Endothelial cell of umbilical vein (primary cell): Measurements from ENCODE around the gene PRR5L. TPM values are rescaled to one million over a fixed set of nuclear protein-coding genes. Genes with fewer than 3 reads are reported as not detected.

ENCODE experiments used
- BruUV-seq: library from RNA; stranded (reverse); fragments of 400-500 nt; replicated peaks from 2 replicates; lab custom pipeline; 2021; lab: Mats Ljungman, UMichigan
- CTCF ChIA-PET: fragments of 300-600, 350-600 bp; sonication (Branson Sonifier 250); formaldehyde crosslinking; loops from one replicate; lab custom pipeline; 2021; ENCODE audit warnings: antibody characterized with exemption, inconsistent platforms; lab: Charles Lee
- POLR2A ChIA-PET: fragments of 300-600, 350-600 bp; sonication (Branson Sonifier 250); formaldehyde crosslinking; loops from one replicate; lab custom pipeline; 2021; ENCODE audit warnings: antibody characterized with exemption, inconsistent platforms; lab: Charles Lee
- DNase-seq: peaks from one replicate; pipeline ENCODE4 v3.0.0-alpha.2; 2011; ENCODE audit warnings: low read depth, low spot score
- FAIRE-seq: peaks from 2 replicates; lab custom pipeline; 2011; peaks lifted over from hg19 to GRCh38; lab: Jason Lieb, UNC
- H2AFZ ChIP-seq: 2 replicates; pipeline ENCODE4 v1.6.0; 2012; ENCODE audit warnings: low read depth, low read length, control low read depth, inconsistent platforms
- H3K27ac ChIP-seq: 2 replicates; pipeline ENCODE4 v1.5.1; 2011; ENCODE audit warnings: low read depth, mild to moderate bottlenecking, control low read depth, low read length, moderate library complexity; ENCODE audit not compliant: insufficient read depth
- H3K27me3 ChIP-seq, 2 experiments: 2 replicates each; pipeline versions ENCODE4 v1.6.0 to v1.6.1; 2011; ENCODE audit warnings: low read length in 2 of 2, mixed read lengths in 1 of 2; ENCODE audit not compliant: control insufficient read depth in 2 of 2, insufficient read depth in 2 of 2
- H3K36me3 ChIP-seq, 2 experiments: 2 replicates in 1 of 2; 3 replicates in 1 of 2; pipeline ENCODE4 v1.5.1; 2011; ENCODE audit warnings: low read length in 2 of 2, mild to moderate bottlenecking in 1 of 2, moderate library complexity in 1 of 2; ENCODE audit not compliant: control insufficient read depth in 2 of 2, insufficient read depth in 2 of 2; ENCODE audit errors: extremely low read depth in 1 of 2
- H3K4me1 ChIP-seq: 3 replicates; pipeline ENCODE4 v1.5.1; 2011; ENCODE audit warnings: mild to moderate bottlenecking, low read length; ENCODE audit not compliant: control insufficient read depth, insufficient read depth; ENCODE audit errors: extremely low read depth
- H3K4me2 ChIP-seq: 2 replicates; pipeline ENCODE4 v1.6.1; 2011; ENCODE audit warnings: low read length, control low read depth, mixed read lengths; ENCODE audit not compliant: insufficient read depth
- H3K4me3 ChIP-seq, 3 experiments: fragments of 200-600 bp in 1 of 3; sonication (generic), shearing (Covaris generic) in 1 of 3; replicated peaks in 1 of 3; 2 replicates each; pipeline ENCODE4 v1.5.1; 2011 to 2016; ENCODE audit warnings: control low read depth in 3 of 3, low read length in 3 of 3, mild to moderate bottlenecking in 2 of 3, inconsistent platforms in 1 of 3, low read depth in 1 of 3, moderate library complexity in 1 of 3; ENCODE audit not compliant: insufficient read depth in 1 of 3
- H3K79me2 ChIP-seq: 2 replicates; pipeline ENCODE4 v1.6.0; 2012; ENCODE audit warnings: low read length, inconsistent platforms; ENCODE audit not compliant: control insufficient read depth, insufficient read depth
- H3K9ac ChIP-seq: replicated peaks from 2 replicates; pipeline ENCODE3; 2011; ENCODE audit warnings: low read length, control low read depth; ENCODE audit not compliant: insufficient read depth; ENCODE audit errors: extremely low read depth
- H3K9me1 ChIP-seq: replicated peaks from 3 replicates; pipeline ENCODE4 v1.6.0; 2011; ENCODE audit warnings: mild to moderate bottlenecking, low read length; ENCODE audit not compliant: control insufficient read depth, insufficient read depth; ENCODE audit errors: extremely low read depth
- H3K9me3 ChIP-seq: replicated peaks from 2 replicates; pipeline ENCODE4 v1.5.1; 2012; ENCODE audit warnings: low read length, inconsistent platforms; ENCODE audit not compliant: control insufficient read depth, insufficient read depth
- H4K20me1 ChIP-seq: replicated peaks from 2 replicates; pipeline ENCODE3; 2011; ENCODE audit warnings: mild to moderate bottlenecking, low read length; ENCODE audit not compliant: control insufficient read depth, insufficient read depth; ENCODE audit errors: extremely low read depth
- CTCF ChIP-seq, 2 donors: IDR thresholded peaks; 1 replicate in 1 of 2; 2 replicates in 1 of 2; pipeline ENCODE4 v1.5.1; 2011; ENCODE audit warnings: low read length in 2 of 2, mild to moderate bottlenecking in 2 of 2, moderate library complexity in 2 of 2, control low read depth in 1 of 2, inconsistent platforms in 1 of 2, low read depth in 1 of 2; ENCODE audit not compliant: insufficient read depth in 1 of 2; ENCODE audit errors: extremely low read depth in 1 of 2
- FOS ChIP-seq: IDR thresholded peaks from 2 replicates; pipeline ENCODE4 v1.6.1; 2011; ENCODE audit warnings: mild to moderate bottlenecking, low read length, moderate library complexity, borderline replicate concordance; ENCODE audit not compliant: insufficient read depth
- GATA2 ChIP-seq: IDR thresholded peaks from 2 replicates; pipeline ENCODE4 v1.7.0; 2011; ENCODE audit warnings: low read depth, mild to moderate bottlenecking, moderate library complexity, mixed read lengths, low read length; ENCODE audit not compliant: insufficient read length, insufficient read depth
- JUN ChIP-seq: IDR thresholded peaks from 2 replicates; pipeline ENCODE4 v1.6.1; 2011; ENCODE audit warnings: borderline replicate concordance, low read depth; ENCODE audit not compliant: insufficient read length, insufficient read depth
- MYC ChIP-seq: IDR thresholded peaks from one replicate; pipeline ENCODE4 v1.6.1; 2011; ENCODE audit warnings: mild to moderate bottlenecking, low read depth, low read length
- POLR2A ChIP-seq: IDR thresholded peaks from 2 replicates; pipeline ENCODE4 v1.6.1; 2012; ENCODE audit warnings: low read depth, mild to moderate bottlenecking, control low read depth, low read length
- POLR2AphosphoS5 ChIP-seq: IDR thresholded peaks from 2 replicates; pipeline ENCODE4 v1.6.1; 2012; ENCODE audit warnings: low read depth, mild to moderate bottlenecking, control low read depth, low read length, moderate library complexity; ENCODE audit not compliant: insufficient read depth
- dilution Hi-C: fragments of 300-500 bp; cut with MboI; formaldehyde crosslinking; loops from one replicate; pipeline ENCODE4 v1.15.0; 2019; ENCODE audit warnings: low sequenced_read_pairs; ENCODE audit not compliant: extremely low pct_ligation_motif_present
- intact Hi-C: fragments of 100-400 bp; cut with micrococcal nuclease; formaldehyde crosslinking; loops from one replicate; pipeline ENCODE4 v1.10.0; 2022
- polyA plus RNA-seq, 4 experiments: library from polyadenylated mRNA; depleted of rRNA in 3 of 4; stranded (reverse) in 3 of 4; unstranded in 1 of 4; fragments of >200 nt; gene quantifications; 2 replicates each; pipeline versions ENCODE4 v1.2.1 to v1.2.3, GENCODE V29; 2011 to 2012; ENCODE audit warnings: missing spikeins in 1 of 4
- total RNA-seq: library from RNA; stranded (reverse); gene quantifications from 2 replicates; pipeline ENCODE4 v1.2.3, GENCODE V29; 2021

The PRR5L gene
- total and polyA plus RNA-seq, 2 donors (not counting 3 experiments of a cell fraction or from before 2014, with no cell fraction given): 2.5 to 6.1 TPM

GRCh38 chr11:36509694-36510593 lies 213.9 kb downstream of the PRR5L start, which contains the start of gene TRAF6:
TSS of gene TRAF6 (minus strand) at chr11:36510272. CDS start at chr11:36501515, 8,757 bp downstream.
- CTCF ChIA-PET: interaction anchor here (0.9 to 2.9 kb wide), 9 partner anchors 9 to 221 kb away, joined by 3 to 36 read pairs (median 5); partner anchors contain the start of gene COMMD9
- dilution Hi-C loops (no loop called here), intact Hi-C loops (loop anchor here (1.0 to 10.0 kb wide), 5 partner anchors 10 to 1535 kb away; partner anchors contain the start of gene IFTAP)
- Histone ChIP-seq H3K4me3 (peak within 1 kb of the TSS; percentile 77 to 100 (median 88)), H3K27ac (peak within 1 kb of the TSS; percentile 50), H2AFZ (peak within 1 kb of the TSS; percentile 90), H3K9me1 (no peaks in the 10 kb centered on the region), H3K9me3 (no peaks in the 10 kb centered on the region), H3K27me3 (no peaks in the 10 kb centered on the region), H3K36me3 (no peaks in the 10 kb centered on the region), H4K20me1 (peaks cover 2% of the 10 kb centered on the region), H3K4me1 (peaks cover 16% of the 10 kb centered on the region), H3K9ac (peak within 1 kb of the TSS; percentile 55), H3K4me2 (peak within 1 kb of the TSS; percentile 95), H3K79me2 (peaks cover 36% of the 10 kb centered on the region)
- POLR2A ChIA-PET: no interaction called here
- DNase-seq: peak; percentile 91
- BruUV-seq: no TSS peak
- peak; percentile 73 for FAIRE-seq
- TF ChIP-seq POLR2AphosphoS5 (peak; percentile 96), MYC (no peak), FOS (no peak), GATA2 (no peak), POLR2A (peak; percentile 94), CTCF (IDR thresholded peaks at IDR 0.05; ENCODE audit: extremely low read depth in 1 of 2, insufficient read depth in 1 of 2, low read depth in 1 of 2, low read length in 2 of 2) (peak; percentile 90 to 92), JUN (no peak)
